Hepatocyte (in vitro differentiated cells): Measurements from ENCODE around the gene KCNB1.

Source experiments
- EZH2 ChIP-seq: fragments of 200-600 bp; sonication (generic); IDR thresholded peaks from 2 replicates; pipeline ENCODE4 v1.6.1; 2016; ENCODE audit warnings: antibody characterized with exemption, mild to moderate bottlenecking, borderline replicate concordance
- EZH2phosphoT487 ChIP-seq: fragments of 200-600 bp; sonication (generic); IDR thresholded peaks from one replicate; pipeline ENCODE4 v1.6.1; 2018; ENCODE audit warnings: antibody characterized with exemption, mild to moderate bottlenecking, low read depth, moderate library complexity; ENCODE audit not compliant: unreplicated experiment, severe bottlenecking
- TF ChIP-seq, protein P1 (sequence below): fragments of 200-600 bp; sonication (generic); IDR thresholded peaks from 2 replicates; pipeline ENCODE4 v1.5.1; 2016; ENCODE audit warnings: antibody characterized with exemption, mild to moderate bottlenecking; ENCODE audit not compliant: poor library complexity

DNA sequence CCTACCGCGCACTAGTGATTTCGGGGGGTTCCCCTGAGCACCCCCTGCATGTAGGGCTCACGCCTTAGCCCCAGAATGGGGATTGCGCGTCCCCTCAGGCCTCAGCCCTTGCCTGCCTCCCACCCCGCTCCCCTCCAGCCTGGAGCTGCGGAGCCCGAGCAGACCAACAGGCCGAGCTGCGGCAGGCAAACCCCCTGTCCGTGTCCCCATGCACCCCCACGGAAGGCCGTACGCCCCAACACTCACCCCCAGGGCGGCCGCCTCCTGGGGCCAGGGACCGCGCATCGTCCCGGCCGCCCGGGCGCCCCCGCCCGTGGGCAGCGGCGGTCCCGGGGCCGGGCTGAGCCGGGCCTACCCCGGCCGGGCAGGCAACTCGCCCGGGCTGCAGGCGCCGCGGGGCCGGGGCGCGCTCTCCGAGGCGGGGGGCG lies 1.2 kb upstream of the KCNB1 start:
- TF ChIP-seq, protein P1, sequence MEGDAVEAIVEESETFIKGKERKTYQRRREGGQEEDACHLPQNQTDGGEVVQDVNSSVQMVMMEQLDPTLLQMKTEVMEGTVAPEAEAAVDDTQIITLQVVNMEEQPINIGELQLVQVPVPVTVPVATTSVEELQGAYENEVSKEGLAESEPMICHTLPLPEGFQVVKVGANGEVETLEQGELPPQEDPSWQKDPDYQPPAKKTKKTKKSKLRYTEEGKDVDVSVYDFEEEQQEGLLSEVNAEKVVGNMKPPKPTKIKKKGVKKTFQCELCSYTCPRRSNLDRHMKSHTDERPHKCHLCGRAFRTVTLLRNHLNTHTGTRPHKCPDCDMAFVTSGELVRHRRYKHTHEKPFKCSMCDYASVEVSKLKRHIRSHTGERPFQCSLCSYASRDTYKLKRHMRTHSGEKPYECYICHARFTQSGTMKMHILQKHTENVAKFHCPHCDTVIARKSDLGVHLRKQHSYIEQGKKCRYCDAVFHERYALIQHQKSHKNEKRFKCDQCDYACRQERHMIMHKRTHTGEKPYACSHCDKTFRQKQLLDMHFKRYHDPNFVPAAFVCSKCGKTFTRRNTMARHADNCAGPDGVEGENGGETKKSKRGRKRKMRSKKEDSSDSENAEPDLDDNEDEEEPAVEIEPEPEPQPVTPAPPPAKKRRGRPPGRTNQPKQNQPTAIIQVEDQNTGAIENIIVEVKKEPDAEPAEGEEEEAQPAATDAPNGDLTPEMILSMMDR, result no peak
- TF ChIP-seq EZH2 (no peak), EZH2phosphoT487 (no peak)
